HG02973 (cell line): ENCODE results near the gene APOL2.
"Not testable (repeated sequence)": the region's sequence is repeated elsewhere in the genome, so short reads cannot be mapped to it uniquely, and the experiment has no call there.

Experiments
- ATAC-seq: cut with Tn5 transposase; IDR thresholded peaks from one replicate; pipeline ENCODE4 v1.9.1; 2021; ENCODE audit warnings: moderate library complexity; ENCODE audit not compliant: unreplicated experiment

Gene APOL2

DNA sequence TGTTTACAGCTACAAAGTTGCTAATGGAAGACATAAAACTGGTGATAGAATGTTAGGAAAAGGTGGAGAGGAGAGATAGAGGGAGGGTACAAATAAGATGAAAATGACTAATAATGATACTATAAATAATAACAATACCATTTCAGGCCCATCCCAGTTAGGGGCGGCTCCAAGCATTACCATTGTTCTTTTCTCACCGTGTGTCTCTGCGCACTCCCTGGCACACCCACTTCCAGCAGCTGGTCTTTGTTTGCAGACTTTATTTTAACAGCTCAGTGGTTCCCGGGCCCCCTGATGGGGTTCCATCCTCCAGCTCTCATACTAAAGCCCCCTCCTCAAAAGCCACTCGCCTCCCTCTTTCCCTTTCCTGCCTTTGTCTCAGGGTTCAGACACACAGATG is 38.3 kb downstream of the APOL2 start:
- not testable (repeated sequence) for ATAC-seq

DNA sequence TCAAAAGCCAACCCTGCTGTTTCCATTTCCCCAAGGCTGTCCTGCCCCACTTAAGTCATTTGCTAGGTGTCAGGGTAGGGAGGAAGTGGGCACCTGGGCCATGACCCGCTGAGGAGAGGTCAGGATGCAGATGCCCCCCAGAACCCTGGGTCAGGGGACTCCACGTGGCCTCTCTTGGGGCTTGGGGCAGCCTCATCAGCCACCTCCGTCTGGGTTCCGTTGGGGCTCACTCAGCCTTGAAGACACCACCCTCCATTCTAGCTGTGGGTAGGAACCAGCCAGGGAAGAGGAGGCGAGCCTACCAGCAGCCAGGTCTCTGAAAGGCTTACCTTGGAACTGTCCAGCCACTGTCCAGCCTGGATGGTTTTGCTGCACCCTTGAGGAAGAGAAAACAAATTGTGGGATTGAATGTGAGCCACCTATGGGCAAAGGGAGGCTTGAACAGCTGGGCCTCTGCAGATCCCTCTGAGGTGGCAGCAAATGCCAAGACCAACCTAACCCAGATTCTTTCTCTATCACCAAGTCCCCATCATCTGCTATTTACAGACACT is 40.3 kb downstream of the APOL2 start:
- ATAC-seq, result no peak

GRCh38 chr22:36198536-36198935 is 40.8 kb downstream of the APOL2 start:
- no peak for ATAC-seq

DNA sequence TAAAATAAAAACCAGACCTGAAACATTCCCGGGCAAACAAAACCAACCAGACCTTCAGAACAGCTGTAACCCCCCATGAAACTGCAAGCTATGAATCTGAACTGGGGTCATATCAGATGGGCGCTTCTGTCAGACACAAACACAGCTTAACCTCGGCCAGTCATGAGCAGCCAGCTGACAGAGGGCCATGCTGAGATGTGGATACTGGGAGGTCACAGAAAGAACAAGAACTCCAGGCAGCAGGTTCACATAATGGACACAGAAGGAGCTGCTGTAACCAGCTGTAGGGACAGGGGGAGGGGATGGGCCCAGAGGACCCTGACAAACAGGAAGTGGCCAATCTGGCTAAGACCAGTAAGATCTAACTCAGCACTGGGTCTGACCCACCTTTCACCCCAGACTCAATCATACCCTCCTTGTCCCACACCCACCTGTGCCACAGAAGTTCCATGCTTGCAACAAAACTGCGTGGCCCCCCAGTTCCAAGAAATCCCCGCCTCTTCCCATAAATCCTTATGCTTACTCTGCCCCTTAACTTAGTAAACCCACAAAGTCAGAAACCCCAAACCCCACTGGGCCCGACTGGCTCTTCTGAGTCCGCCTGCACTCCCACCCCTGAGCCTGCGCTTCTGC is 41.7 kb downstream of the APOL2 start:
- ATAC-seq, result no peak

GRCh38 chr22:36197065-36197440 is 42.3 kb downstream of the APOL2 start:
- ATAC-seq, result no peak

- ATAC-seq, result no peak
Measured at GRCh38 chr22:36196254-36197064, 42.9 kb downstream of the APOL2 start.

GRCh38 chr22:36194971-36195370 is 44.4 kb downstream of the APOL2 start:
- ATAC-seq, result no peak

GRCh38 chr22:36194385-36194784 is 44.9 kb downstream of the APOL2 start:
- ATAC-seq, result no peak

DNA sequence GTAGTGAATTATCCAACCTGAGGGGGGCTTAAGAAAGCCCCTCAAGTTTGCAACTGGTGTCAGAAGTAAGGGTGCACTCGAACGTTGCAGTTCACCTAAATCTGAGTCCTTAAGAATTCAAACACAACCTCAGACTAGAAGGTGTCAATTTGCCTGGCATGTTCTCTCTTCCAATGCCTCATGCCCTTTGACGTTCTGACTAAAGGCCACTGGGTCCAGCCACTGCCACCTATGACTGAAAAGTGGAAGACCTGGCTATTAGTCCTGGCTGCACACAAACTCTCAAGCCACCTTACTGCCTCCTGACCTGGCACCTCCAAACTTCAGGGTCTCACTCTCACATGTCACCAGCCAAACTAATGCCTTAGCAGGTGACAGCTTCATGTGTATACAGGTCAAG is 45.8 kb downstream of the APOL2 start:
- no peak for ATAC-seq

- ATAC-seq, result no peak
Measured at GRCh38 chr22:36193171-36193570, 46.2 kb downstream of the APOL2 start.

DNA sequence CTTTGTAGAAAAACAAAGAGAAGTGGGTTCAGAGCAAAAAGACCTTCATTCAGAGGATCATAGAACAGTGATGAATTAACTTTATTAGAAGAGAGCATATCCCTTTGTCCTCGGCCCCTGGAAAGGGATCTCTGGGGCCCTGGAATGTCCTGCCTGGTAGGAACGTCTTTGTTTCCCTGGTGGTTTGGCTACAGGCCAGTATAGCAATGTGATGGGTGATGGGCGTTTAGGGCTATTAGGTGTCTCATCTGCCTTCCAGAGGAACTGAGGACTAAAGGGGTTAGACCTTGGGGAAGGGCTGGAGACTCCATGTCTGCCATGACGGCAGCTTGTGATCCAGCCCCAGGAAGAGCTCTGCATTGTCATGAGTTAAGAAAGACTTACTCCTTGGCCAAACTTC is 46.8 kb downstream of the APOL2 start:
- ATAC-seq, result no peak

DNA sequence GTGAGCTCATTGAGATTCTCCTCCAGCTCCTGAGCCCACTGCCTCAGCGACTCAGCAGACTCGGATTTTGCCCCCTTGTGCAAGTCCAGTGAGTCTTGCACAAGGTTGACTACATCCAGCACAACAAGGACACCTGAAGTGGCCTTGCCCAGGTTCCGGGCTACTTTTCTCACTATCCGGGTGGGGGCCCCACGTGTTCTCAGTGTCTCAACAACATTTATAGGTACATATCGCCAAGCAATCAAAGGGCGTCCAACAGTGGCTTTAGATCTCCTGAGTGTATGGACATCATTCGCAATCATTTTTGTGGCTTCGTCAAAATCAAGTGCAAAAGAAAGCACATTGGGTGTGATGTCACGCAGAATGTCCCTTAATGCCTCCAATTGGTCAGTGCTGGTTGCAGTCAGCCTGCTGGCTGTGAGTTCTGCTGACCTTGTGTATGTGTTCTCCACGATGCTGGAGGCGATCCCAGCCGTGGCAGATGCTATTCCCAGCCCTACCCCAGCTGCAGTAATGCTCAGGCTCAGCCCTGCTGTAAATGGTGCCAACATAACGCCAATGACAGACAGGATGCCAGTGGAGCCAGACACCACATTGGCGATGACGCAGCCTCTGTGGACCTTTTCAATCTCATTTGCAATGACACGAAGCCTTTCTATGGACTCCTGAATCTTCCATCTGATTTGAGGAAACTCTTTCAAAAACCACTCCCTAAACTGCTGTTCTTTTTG is 48.1 kb downstream of the APOL2 start:
- no peak for ATAC-seq

DNA sequence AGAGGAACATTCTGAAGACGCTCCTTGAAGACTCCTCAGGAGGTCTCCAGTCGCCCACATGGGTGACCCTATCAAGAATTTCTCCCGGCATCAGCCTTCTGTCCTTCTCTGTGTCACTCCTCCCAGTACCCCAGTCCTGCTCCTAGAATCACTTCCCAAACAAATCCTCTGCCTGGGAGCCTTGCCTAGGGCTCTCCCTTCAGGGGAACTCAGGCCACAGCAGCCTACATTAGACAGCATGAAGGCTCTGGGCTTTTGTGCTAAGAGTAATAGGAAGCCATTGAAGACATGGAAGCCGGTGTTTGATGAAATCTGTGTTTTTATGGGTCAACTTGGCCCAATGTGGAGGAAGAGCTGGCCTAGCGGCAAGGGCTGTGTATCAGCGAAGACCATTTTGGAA is 51.5 kb downstream of the APOL2 start:
- not testable (repeated sequence) for ATAC-seq

DNA sequence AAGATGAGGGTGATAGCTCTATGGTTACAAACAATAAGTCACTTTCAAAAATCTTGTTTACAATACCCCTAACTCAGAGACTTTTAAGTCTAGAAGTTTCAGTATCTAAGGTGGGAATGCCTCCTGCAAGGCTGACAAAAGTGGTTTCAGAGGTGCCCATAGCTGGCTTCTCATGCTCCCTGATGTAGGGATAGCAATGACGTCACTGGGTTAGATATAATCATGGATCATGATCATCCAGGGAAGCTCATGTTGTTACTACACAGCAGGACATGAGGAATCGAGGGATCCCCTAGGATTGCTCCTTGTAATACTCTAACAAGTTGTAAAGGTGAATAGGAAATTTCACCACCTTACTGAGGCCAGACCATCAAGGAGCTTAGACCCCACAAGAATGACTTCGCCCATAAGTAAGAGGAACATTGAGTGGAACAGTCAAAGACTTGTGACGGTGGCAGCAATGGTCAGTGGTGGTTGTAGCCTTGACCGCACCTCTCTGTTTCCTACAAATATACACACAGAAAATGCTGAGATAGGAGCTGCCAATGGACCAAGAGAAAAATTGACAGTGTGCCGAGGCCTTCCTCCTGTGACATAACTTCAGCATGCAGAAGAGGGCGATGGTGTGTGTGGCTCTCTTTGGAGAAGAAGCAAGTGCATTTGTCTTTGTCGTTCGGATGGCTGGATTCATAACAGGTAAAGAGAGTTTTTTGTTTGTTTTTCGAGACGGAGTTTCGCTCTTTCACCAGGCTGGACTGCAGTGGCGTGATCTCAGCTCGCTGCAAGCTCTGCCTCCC is 53.3 kb downstream of the APOL2 start:
- no peak for ATAC-seq

- ATAC-seq, result no peak
Measured at GRCh38 chr22:36184433-36185025, 54.8 kb downstream of the APOL2 start.

- ATAC-seq, result no peak
Measured at GRCh38 chr22:36183446-36183845, 55.9 kb downstream of the APOL2 start.

GRCh38 chr22:36182857-36183256 is 56.5 kb downstream of the APOL2 start:
- no peak for ATAC-seq

GRCh38 chr22:36182056-36182455 is 57.3 kb downstream of the APOL2 start:
- no peak for ATAC-seq

DNA sequence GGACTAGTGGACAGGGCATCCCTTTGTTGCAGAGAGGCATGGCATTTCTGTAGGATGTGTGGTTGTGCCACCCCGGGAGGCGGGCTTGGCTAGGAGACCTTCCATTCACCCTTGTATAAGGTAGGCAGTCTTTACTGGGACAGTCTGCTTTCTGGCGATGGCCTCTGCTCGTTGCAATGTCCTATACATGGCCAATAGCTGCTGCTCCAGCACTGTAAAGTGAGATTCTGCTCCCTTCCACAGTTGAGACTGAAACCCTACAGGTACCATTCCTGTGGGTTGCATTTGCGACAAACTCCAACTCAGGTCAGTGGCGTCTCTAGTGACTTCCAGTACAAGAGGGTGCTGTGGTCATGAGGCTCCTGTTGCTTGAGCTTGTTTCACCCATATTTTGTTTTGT is 58.4 kb downstream of the APOL2 start:
- ATAC-seq, result no peak

- no peak for ATAC-seq
Measured at GRCh38 chr22:36180038-36180880, 59.1 kb downstream of the APOL2 start.
